HepG2 (cell line): ENCODE measurements around the gene C5orf34. TPM values are rescaled to one million over a fixed set of nuclear protein-coding genes. Genes with fewer than 3 reads are reported as not detected.

ENCODE experiments used
- CCAR2 ChIP-seq: fragments of 200-400 bp; formaldehyde crosslinking; optimal IDR thresholded peaks from 2 replicates; pipeline ENCODE3; 2018; ENCODE audit warnings: low read depth, mild to moderate bottlenecking, low read length, moderate library complexity
- CREM ChIP-seq, 2 experiments: sonication (generic) in 1 of 2; formaldehyde crosslinking in 1 of 2; IDR thresholded peaks; 2 replicates each; pipeline versions ENCODE4 v1.4.0 to v1.6.1; 2016 to 2020; ENCODE audit warnings: antibody characterized with exemption in 1 of 2, mild to moderate bottlenecking in 1 of 2, missing genetic modification reagents in 1 of 2
- EP300 ChIP-seq, 3 experiments: sonication (generic) in 1 of 3; formaldehyde crosslinking in 1 of 3; IDR thresholded peaks; 2 replicates each; pipeline versions ENCODE4 v1.5.1 to v1.6.1; 2011 to 2020; ENCODE audit warnings: low read depth in 2 of 3, low read length in 2 of 3, borderline replicate concordance in 1 of 3, improper control_type of control experiment in 1 of 3, mild to moderate bottlenecking in 1 of 3, missing genetic modification reagents in 1 of 3, moderate library complexity in 1 of 3
- FOXA3 ChIP-seq: IDR thresholded peaks from 2 replicates; pipeline ENCODE4 v1.6.1; 2016; ENCODE audit warnings: missing genetic modification reagents, missing compliant biosample characterization
- GATAD1 ChIP-seq: IDR thresholded peaks from 2 replicates; pipeline ENCODE4 v1.6.1; 2016; ENCODE audit warnings: missing genetic modification reagents, missing compliant biosample characterization
- HNRNPK ChIP-seq: fragments of 200-400 bp; formaldehyde crosslinking; IDR thresholded peaks from 2 replicates; pipeline ENCODE4 v1.6.1; 2018; ENCODE audit warnings: low read length, low read depth, moderate library complexity, mild to moderate bottlenecking; ENCODE audit not compliant: poor library complexity, severe bottlenecking
- KLF12 ChIP-seq: sonication (generic); formaldehyde crosslinking; IDR thresholded peaks from 2 replicates; pipeline ENCODE4 v1.4.0; 2020; ENCODE audit warnings: missing genetic modification reagents, borderline replicate concordance
- NCOA2 ChIP-seq: sonication (generic); formaldehyde crosslinking; IDR thresholded peaks from 2 replicates; pipeline ENCODE4 v1.8.0; 2022; ENCODE audit warnings: inconsistent platforms
- POLR2AphosphoS5 ChIP-seq: IDR thresholded peaks from 2 replicates; pipeline ENCODE4 v1.6.1; 2012; ENCODE audit warnings: low read depth, low read length
- REPIN1 ChIP-seq: sonication (generic); formaldehyde crosslinking; IDR thresholded peaks from 2 replicates; pipeline ENCODE4 v1.8.0; 2022; ENCODE audit warnings: missing genetic modification reagents, low read depth, mild to moderate bottlenecking, borderline replicate concordance
- RFX3 ChIP-seq: IDR thresholded peaks from 2 replicates; pipeline ENCODE4 v1.6.1; 2016; ENCODE audit warnings: missing biosample characterization, missing genetic modification reagents
- RORA ChIP-seq: sonication (generic); formaldehyde crosslinking; IDR thresholded peaks from 2 replicates; pipeline ENCODE4 v1.5.0; 2020; ENCODE audit warnings: mild to moderate bottlenecking, missing genetic modification reagents, moderate library complexity
- TCF12 ChIP-seq, 2 experiments: fragments of 450-650 bp in 1 of 2; sonication (generic) in 1 of 2; formaldehyde crosslinking in 1 of 2; IDR thresholded peaks; 2 replicates each; pipeline versions ENCODE4 v1.6.1 to v1.8.0; 2017 to 2022; ENCODE audit warnings: antibody characterized with exemption in 1 of 2, mild to moderate bottlenecking in 1 of 2, missing genetic modification reagents in 1 of 2, moderate library complexity in 1 of 2
- ZNF235 ChIP-seq: sonication (generic); formaldehyde crosslinking; IDR thresholded peaks from 2 replicates; pipeline ENCODE4 v1.8.1; 2023; ENCODE audit warnings: mild to moderate bottlenecking, missing genetic modification reagents, borderline replicate concordance
- ZNF614 ChIP-seq: IDR thresholded peaks from 2 replicates; pipeline ENCODE4 v1.6.1; 2018; ENCODE audit warnings: missing biosample characterization, missing genetic modification reagents, inconsistent platforms, borderline replicate concordance
- ZNF839 ChIP-seq: sonication (generic); formaldehyde crosslinking; IDR thresholded peaks from 2 replicates; pipeline ENCODE4 v1.4.0; 2020; ENCODE audit warnings: missing genetic modification reagents, mild to moderate bottlenecking, borderline replicate concordance
- polyA plus RNA-seq, 8 experiments: library from polyadenylated mRNA; depleted of rRNA in 3 of 8; stranded (reverse) in 7 of 8; unstranded in 1 of 8; fragments of >200 nt; fragmentation: Illumina TruSeq in 4 of 8; extraction: Trizol in 4 of 8; gene quantifications; 2 replicates each; pipeline versions ENCODE4 v1.2.1 to v1.2.3, GENCODE V29; 2011 to 2016; ENCODE audit warnings: low read depth in 4 of 8, missing spikeins in 1 of 8, mixed read lengths in 1 of 8; ENCODE audit not compliant: insufficient read depth in 1 of 8
- total RNA-seq, 5 experiments: library from RNA; depleted of rRNA; stranded (reverse); fragments of >200 nt; fragmentation: Illumina TruSeq; extraction: Trizol; gene quantifications; 2 replicates each; pipeline ENCODE4 v1.2.3, GENCODE V29; 2016; ENCODE audit warnings: low read depth in 1 of 5
- TF ChIP-seq, protein P1 (sequence below): sonication (generic); formaldehyde crosslinking; IDR thresholded peaks from 2 replicates; pipeline ENCODE4 v1.8.0; 2022; ENCODE audit warnings: missing genetic modification reagents, mild to moderate bottlenecking, borderline replicate concordance
- TF ChIP-seq, protein P2 (sequence below): sonication (generic); formaldehyde crosslinking; IDR thresholded peaks from 2 replicates; pipeline ENCODE4 v1.4.0; 2020; ENCODE audit warnings: missing genetic modification reagents
- TF ChIP-seq, protein P3 (sequence below): sonication (generic); formaldehyde crosslinking; IDR thresholded peaks from 2 replicates; pipeline ENCODE4 v1.4.0; 2020; ENCODE audit warnings: missing genetic modification reagents, borderline replicate concordance
- TF ChIP-seq, protein P4 (sequence below): sonication (generic); formaldehyde crosslinking; IDR thresholded peaks from 2 replicates; pipeline ENCODE4 v1.4.0; 2020; ENCODE audit warnings: missing genetic modification reagents, borderline replicate concordance

Gene C5orf34
- total and polyA plus RNA-seq, 2 of the 13 experiments (the other 11 are each of a cell fraction or from before 2014, with no cell fraction given): 3.2 to 6.4 TPM

DNA sequence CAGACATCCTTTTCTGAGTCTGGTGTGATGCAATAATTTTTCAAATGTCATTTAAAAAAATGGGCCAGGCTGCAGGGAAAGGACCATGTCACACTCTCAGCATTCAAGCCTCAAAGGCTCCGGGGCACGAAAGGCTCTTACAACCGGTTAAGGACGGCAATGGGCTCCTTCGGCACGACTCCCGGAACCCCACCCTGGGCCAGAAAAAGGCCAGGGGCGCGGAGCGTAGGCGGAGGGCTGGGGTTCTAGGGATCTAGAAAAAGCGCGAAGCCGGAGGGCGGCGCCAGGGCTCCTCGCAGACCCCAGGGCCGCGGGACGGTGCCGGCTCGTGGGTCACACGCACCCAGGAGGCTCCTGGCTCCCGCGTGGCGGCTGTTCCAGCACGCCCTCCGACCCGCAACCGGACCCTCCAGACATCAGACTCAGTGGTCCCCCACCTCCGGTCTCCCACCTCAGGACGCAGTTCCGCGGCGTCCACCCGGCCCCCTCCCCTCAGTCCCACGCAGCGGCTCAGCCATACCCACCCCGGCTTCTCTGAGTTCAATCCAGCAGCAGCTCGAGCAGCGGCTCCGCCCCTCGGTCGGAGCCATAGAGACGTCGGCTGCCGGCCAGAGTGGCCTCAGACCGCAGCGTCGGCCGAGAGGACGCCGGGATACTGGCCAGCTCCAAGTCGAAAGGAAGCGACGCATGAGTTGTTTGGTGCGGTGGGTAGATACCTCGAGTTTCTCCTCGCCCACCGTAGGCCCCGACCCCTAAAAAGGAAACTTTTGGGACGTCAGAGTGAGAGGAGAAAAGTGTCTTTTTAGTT, 31.4 kb downstream of the C5orf34 start, which contains the start of gene TMEM267 (continued):
- peak; percentile 93 for TF ChIP-seq POLR2AphosphoS5
- TF ChIP-seq, protein P1, sequence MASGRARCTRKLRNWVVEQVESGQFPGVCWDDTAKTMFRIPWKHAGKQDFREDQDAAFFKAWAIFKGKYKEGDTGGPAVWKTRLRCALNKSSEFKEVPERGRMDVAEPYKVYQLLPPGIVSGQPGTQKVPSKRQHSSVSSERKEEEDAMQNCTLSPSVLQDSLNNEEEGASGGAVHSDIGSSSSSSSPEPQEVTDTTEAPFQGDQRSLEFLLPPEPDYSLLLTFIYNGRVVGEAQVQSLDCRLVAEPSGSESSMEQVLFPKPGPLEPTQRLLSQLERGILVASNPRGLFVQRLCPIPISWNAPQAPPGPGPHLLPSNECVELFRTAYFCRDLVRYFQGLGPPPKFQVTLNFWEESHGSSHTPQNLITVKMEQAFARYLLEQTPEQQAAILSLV (CRISPR knock-in tag): peak; percentile 90; the same call in 1 of the 2 replicates
- TF ChIP-seq HNRNPK: peak; percentile 59
- TF ChIP-seq FOXA3 (CRISPR knock-in tag): no peak; the same call in 1 of the 2 replicates
- TF ChIP-seq EP300 (IDR thresholded peaks at IDR 0.05; ENCODE audit: low read depth in 2 of 2, low read length in 2 of 2): peak in 1 of 2 experiments; percentile 24; a peak in 1 of 4 replicates
- no peak; the same call in 1 of the 2 replicates for TF ChIP-seq EP300 (CRISPR knock-in tag; IDR thresholded peaks at IDR 0.05; ENCODE audit: borderline replicate concordance)
- TF ChIP-seq KLF12 (CRISPR knock-in tag): peak; percentile 48; the same call in 1 of the 2 replicates
- TF ChIP-seq, protein P2, sequence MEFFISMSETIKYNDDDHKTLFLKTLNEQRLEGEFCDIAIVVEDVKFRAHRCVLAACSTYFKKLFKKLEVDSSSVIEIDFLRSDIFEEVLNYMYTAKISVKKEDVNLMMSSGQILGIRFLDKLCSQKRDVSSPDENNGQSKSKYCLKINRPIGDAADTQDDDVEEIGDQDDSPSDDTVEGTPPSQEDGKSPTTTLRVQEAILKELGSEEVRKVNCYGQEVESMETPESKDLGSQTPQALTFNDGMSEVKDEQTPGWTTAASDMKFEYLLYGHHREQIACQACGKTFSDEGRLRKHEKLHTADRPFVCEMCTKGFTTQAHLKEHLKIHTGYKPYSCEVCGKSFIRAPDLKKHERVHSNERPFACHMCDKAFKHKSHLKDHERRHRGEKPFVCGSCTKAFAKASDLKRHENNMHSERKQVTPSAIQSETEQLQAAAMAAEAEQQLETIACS (CRISPR knock-in tag): no peak
- no peak for TF ChIP-seq TCF12 (IDR thresholded peaks at IDR 0.05)
- TF ChIP-seq TCF12 (CRISPR knock-in tag; IDR thresholded peaks at IDR 0.05): 0 out of 2 replicates have a peak, but pooled peaks have one; percentile 55
- TF ChIP-seq CREM (IDR thresholded peaks at IDR 0.05): peak; percentile 78
- TF ChIP-seq CREM (CRISPR knock-in tag; IDR thresholded peaks at IDR 0.05): no peak
- TF ChIP-seq NCOA2 (CRISPR knock-in tag): no peak
- peak; percentile 43; the same call in 1 of the 2 replicates for TF ChIP-seq ZNF614 (CRISPR knock-in tag)
- TF ChIP-seq, protein P3, sequence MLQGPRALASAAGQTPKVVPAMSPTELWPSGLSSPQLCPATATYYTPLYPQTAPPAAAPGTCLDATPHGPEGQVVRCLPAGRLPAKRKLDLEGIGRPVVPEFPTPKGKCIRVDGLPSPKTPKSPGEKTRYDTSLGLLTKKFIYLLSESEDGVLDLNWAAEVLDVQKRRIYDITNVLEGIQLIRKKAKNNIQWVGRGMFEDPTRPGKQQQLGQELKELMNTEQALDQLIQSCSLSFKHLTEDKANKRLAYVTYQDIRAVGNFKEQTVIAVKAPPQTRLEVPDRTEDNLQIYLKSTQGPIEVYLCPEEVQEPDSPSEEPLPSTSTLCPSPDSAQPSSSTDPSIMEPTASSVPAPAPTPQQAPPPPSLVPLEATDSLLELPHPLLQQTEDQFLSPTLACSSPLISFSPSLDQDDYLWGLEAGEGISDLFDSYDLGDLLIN (CRISPR knock-in tag): no peak
- 0 out of 2 replicates have a peak, but pooled peaks have one; percentile 17 for TF ChIP-seq REPIN1 (CRISPR knock-in tag)
- no peak for TF ChIP-seq RFX3 (CRISPR knock-in tag)
- TF ChIP-seq CCAR2: peak; percentile 65
- TF ChIP-seq, protein P4, sequence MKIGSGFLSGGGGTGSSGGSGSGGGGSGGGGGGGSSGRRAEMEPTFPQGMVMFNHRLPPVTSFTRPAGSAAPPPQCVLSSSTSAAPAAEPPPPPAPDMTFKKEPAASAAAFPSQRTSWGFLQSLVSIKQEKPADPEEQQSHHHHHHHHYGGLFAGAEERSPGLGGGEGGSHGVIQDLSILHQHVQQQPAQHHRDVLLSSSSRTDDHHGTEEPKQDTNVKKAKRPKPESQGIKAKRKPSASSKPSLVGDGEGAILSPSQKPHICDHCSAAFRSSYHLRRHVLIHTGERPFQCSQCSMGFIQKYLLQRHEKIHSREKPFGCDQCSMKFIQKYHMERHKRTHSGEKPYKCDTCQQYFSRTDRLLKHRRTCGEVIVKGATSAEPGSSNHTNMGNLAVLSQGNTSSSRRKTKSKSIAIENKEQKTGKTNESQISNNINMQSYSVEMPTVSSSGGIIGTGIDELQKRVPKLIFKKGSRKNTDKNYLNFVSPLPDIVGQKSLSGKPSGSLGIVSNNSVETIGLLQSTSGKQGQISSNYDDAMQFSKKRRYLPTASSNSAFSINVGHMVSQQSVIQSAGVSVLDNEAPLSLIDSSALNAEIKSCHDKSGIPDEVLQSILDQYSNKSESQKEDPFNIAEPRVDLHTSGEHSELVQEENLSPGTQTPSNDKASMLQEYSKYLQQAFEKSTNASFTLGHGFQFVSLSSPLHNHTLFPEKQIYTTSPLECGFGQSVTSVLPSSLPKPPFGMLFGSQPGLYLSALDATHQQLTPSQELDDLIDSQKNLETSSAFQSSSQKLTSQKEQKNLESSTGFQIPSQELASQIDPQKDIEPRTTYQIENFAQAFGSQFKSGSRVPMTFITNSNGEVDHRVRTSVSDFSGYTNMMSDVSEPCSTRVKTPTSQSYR (CRISPR knock-in tag): no peak
- peak; percentile 71; the same call in 1 of the 2 replicates for TF ChIP-seq ZNF235 (CRISPR knock-in tag)
- no peak for TF ChIP-seq ZNF839
- TF ChIP-seq GATAD1 (CRISPR knock-in tag): peak; percentile 88
- TF ChIP-seq RORA: no peak
